ENCODE measurements around the gene CTNNA1.

Gene CTNNA1

GRCh38 chr5:138951091-138951985, 198.1 kb downstream of the CTNNA1 start:
- Histone ChIP-seq H3K9ac (ENCODE audit: insufficient read length, low read depth) (no peak overlapping the region), H3K4me1 (ENCODE audit: insufficient read depth, insufficient read length) (peaks cover 43% of the 10 kb centered on the region), H3K27me3 (ENCODE audit: insufficient read depth, insufficient read length) (no peaks in the 10 kb centered on the region), H3K9me3 (ENCODE audit: insufficient read depth, low read length) (no peaks in the 10 kb centered on the region), H3K4me3 (ENCODE audit: insufficient read length, low read depth) (no peak overlapping the region), H3K36me3 (ENCODE audit: insufficient read depth, insufficient read length, low read length) (peaks cover 9% of the 10 kb centered on the region)
- TF ChIP-seq ZNF274 (IDR thresholded peaks at IDR 0.05; ENCODE audit: low read depth, low read length), result no peak
- TF ChIP-seq SUZ12 (IDR thresholded peaks at IDR 0.05; ENCODE audit: extremely low read depth, insufficient read depth, insufficient read length), result no peak
- TF ChIP-seq YY1 (IDR thresholded peaks at IDR 0.05; ENCODE audit: insufficient read depth, insufficient read length), result no peak
- DNase-seq (ENCODE audit: low read depth, low spot score), result no peak

DNA sequence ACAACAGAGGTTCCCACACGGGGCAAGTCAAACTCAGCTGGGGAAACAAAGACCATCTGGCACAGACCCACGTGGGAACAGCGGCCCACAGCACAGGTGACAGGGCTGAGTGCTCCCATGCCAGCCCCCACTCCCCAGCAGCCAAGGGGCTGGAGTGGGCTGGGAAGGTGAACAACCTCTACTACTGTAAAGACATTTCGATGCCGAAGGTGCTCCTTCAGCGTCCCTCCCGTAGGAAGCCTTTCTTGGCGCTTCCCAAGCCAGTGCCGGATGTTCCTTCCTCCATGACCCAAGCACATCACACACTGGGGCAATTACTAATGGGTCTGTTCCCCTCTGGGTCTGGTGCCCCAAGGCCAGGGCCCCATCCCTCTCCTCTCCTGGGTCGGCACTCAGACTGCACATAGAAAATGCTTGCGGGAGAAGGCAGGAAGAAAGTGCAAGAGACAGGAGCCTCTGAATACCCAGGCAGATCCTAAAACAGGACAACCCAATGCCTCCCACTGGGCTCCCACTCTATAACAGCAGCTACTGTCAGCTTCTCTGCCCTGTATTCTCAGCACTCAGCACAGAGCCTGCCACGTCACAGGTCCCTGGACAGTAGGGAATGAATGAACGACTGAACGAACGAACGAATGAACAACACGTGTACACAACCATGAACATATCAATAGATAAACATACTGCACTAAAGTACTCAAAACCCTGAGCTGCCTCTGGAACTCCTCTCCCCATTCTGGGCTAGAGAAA, 198.9 kb downstream of the CTNNA1 start:
- peaks cover 43% of the 10 kb centered on the region for H3K4me1 ChIP-seq (ENCODE audit: insufficient read depth, insufficient read length)
- H3K4me3 ChIP-seq (ENCODE audit: insufficient read length, low read depth), result no peak overlapping the region
- TF ChIP-seq YY1 (IDR thresholded peaks at IDR 0.05; ENCODE audit: insufficient read depth, insufficient read length) (no peak), ZNF274 (IDR thresholded peaks at IDR 0.05; ENCODE audit: low read depth, low read length) (no peak), SUZ12 (IDR thresholded peaks at IDR 0.05; ENCODE audit: extremely low read depth, insufficient read depth, insufficient read length) (no peak)
- no peak overlapping the region for H3K9ac ChIP-seq (ENCODE audit: insufficient read length, low read depth)
- no peak for DNase-seq (ENCODE audit: low read depth, low spot score)
- H3K9me3 ChIP-seq (ENCODE audit: insufficient read depth, low read length), result no peaks in the 10 kb centered on the region
- H3K27me3 ChIP-seq (ENCODE audit: insufficient read depth, insufficient read length), result no peaks in the 10 kb centered on the region
- peaks cover 4% of the 10 kb centered on the region for H3K36me3 ChIP-seq (ENCODE audit: insufficient read depth, insufficient read length, low read length)

DNA sequence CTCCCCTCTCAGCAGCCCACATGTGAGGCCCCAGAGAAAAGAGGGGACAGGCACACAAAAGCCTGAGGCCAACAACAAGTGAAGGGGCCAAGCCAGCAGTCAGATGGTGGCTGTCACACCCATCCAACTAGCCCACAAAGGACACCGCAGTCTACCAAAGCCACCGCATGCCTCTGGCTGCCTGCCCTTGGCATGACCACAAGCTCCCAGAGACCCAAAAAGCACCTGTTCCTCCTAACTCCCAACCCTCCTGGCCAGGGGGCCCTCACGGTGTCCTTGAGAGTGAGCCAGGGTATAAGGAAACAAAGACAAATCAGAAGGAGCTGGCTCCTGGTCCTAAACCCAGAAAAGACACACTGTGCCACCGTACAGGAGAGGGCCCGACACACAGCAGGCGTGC, 199.7 kb downstream of the CTNNA1 start:
- Histone ChIP-seq H3K27me3 (ENCODE audit: insufficient read depth, insufficient read length) (no peaks in the 10 kb centered on the region), H3K9me3 (ENCODE audit: insufficient read depth, low read length) (no peaks in the 10 kb centered on the region), H3K4me1 (ENCODE audit: insufficient read depth, insufficient read length) (peaks cover 40% of the 10 kb centered on the region), H3K9ac (ENCODE audit: insufficient read length, low read depth) (no peak overlapping the region), H3K4me3 (ENCODE audit: insufficient read length, low read depth) (no peak overlapping the region), H3K36me3 (ENCODE audit: insufficient read depth, insufficient read length, low read length) (no peaks in the 10 kb centered on the region)
- no peak for DNase-seq (ENCODE audit: low read depth, low spot score)
- TF ChIP-seq YY1 (IDR thresholded peaks at IDR 0.05; ENCODE audit: insufficient read depth, insufficient read length) (no peak), SUZ12 (IDR thresholded peaks at IDR 0.05; ENCODE audit: extremely low read depth, insufficient read depth, insufficient read length) (no peak), ZNF274 (IDR thresholded peaks at IDR 0.05; ENCODE audit: low read depth, low read length) (no peak)

DNA sequence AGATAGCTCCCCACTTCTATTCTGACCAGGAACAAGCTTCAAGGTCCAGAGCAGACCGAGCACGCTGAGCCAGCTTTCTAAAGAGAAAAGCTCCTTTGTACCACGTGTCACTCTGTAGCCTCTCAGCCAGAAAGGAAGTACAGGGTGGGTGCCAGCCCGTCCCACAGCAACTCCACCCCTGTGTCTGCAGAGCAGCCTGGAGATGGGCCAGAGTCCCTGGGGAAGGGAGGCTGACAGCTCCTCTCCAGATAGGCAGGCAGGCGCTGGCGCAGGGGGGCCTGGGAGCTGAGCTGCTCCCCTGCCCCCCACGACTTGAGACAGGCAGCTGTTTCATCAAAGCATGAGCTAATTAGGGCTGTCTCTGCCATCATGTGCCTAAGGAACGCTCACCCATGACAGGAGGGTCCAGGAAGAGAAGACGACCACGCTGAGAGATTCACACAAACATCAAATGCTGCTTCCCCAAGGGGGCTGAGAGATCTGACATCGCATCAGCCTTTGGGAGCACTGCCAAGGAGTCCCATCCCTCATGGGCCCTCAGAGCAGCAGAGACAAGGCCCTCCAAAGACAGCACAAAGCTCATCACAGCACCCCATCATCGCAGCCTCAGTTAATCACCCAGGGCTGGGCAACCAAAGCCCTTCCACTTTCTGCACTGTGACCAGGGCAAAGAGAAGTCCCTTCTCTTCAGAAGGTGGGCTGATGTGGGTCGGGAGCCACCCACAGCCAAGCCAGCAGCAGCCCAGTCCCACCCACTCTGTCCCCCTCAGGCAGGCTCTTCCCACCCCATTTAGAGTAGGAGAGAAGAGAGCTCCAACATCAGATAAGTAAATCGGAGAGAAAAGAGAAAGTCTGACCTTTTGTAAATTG, 200.4 kb downstream of the CTNNA1 start:
- Histone ChIP-seq H3K4me1 (ENCODE audit: insufficient read depth, insufficient read length) (peaks cover 35% of the 10 kb centered on the region), H3K36me3 (ENCODE audit: insufficient read depth, insufficient read length, low read length) (no peaks in the 10 kb centered on the region), H3K27me3 (ENCODE audit: insufficient read depth, insufficient read length) (no peaks in the 10 kb centered on the region), H3K9ac (ENCODE audit: insufficient read length, low read depth) (no peak overlapping the region), H3K9me3 (ENCODE audit: insufficient read depth, low read length) (no peaks in the 10 kb centered on the region), H3K4me3 (ENCODE audit: insufficient read length, low read depth) (no peak overlapping the region)
- TF ChIP-seq ZNF274 (IDR thresholded peaks at IDR 0.05; ENCODE audit: low read depth, low read length), result no peak
- no peak for TF ChIP-seq YY1 (IDR thresholded peaks at IDR 0.05; ENCODE audit: insufficient read depth, insufficient read length)
- no peak for TF ChIP-seq SUZ12 (IDR thresholded peaks at IDR 0.05; ENCODE audit: extremely low read depth, insufficient read depth, insufficient read length)
- DNase-seq (ENCODE audit: low read depth, low spot score), result no peak

- peaks cover 33% of the 10 kb centered on the region for H3K4me1 ChIP-seq (ENCODE audit: insufficient read depth, insufficient read length)
These were observed 201.2 kb downstream of the CTNNA1 start for GRCh38 chr5:138954257-138955012.

GRCh38 chr5:138955013-138955660, 201.9 kb downstream of the CTNNA1 start:
- no peaks in the 10 kb centered on the region for H3K27me3 ChIP-seq (ENCODE audit: insufficient read depth, insufficient read length)
- H3K9me3 ChIP-seq (ENCODE audit: insufficient read depth, low read length), result no peaks in the 10 kb centered on the region
- peaks cover 33% of the 10 kb centered on the region for H3K4me1 ChIP-seq (ENCODE audit: insufficient read depth, insufficient read length)
- no peak overlapping the region for H3K9ac ChIP-seq (ENCODE audit: insufficient read length, low read depth)
- H3K4me3 ChIP-seq (ENCODE audit: insufficient read length, low read depth), result no peak overlapping the region
- DNase-seq (ENCODE audit: low read depth, low spot score), result no peak
- TF ChIP-seq YY1 (IDR thresholded peaks at IDR 0.05; ENCODE audit: insufficient read depth, insufficient read length) (no peak), SUZ12 (IDR thresholded peaks at IDR 0.05; ENCODE audit: extremely low read depth, insufficient read depth, insufficient read length) (no peak), ZNF274 (IDR thresholded peaks at IDR 0.05; ENCODE audit: low read depth, low read length) (no peak)
- H3K36me3 ChIP-seq (ENCODE audit: insufficient read depth, insufficient read length, low read length), result no peaks in the 10 kb centered on the region

More at GRCh38 chr5:138954257-138955012, 201.2 kb downstream of the CTNNA1 start:
- no peak for TF ChIP-seq YY1 (IDR thresholded peaks at IDR 0.05; ENCODE audit: insufficient read depth, insufficient read length)
- TF ChIP-seq ZNF274 (IDR thresholded peaks at IDR 0.05; ENCODE audit: low read depth, low read length), result no peak
- no peak for TF ChIP-seq SUZ12 (IDR thresholded peaks at IDR 0.05; ENCODE audit: extremely low read depth, insufficient read depth, insufficient read length)
- Histone ChIP-seq H3K4me3 (ENCODE audit: insufficient read length, low read depth) (no peak overlapping the region), H3K9me3 (ENCODE audit: insufficient read depth, low read length) (no peaks in the 10 kb centered on the region), H3K9ac (ENCODE audit: insufficient read length, low read depth) (peak overlapping the region; percentile 42), H3K27me3 (ENCODE audit: insufficient read depth, insufficient read length) (no peaks in the 10 kb centered on the region), H3K36me3 (ENCODE audit: insufficient read depth, insufficient read length, low read length) (no peaks in the 10 kb centered on the region)
- DNase-seq (ENCODE audit: low read depth, low spot score), result no peak
